8988T (cell line): ENCODE measurements around the gene KLF11.

Experiments
- DNase-seq: peaks from one replicate; pipeline ENCODE4 v3.0.0; 2011

The KLF11 gene

DNA sequence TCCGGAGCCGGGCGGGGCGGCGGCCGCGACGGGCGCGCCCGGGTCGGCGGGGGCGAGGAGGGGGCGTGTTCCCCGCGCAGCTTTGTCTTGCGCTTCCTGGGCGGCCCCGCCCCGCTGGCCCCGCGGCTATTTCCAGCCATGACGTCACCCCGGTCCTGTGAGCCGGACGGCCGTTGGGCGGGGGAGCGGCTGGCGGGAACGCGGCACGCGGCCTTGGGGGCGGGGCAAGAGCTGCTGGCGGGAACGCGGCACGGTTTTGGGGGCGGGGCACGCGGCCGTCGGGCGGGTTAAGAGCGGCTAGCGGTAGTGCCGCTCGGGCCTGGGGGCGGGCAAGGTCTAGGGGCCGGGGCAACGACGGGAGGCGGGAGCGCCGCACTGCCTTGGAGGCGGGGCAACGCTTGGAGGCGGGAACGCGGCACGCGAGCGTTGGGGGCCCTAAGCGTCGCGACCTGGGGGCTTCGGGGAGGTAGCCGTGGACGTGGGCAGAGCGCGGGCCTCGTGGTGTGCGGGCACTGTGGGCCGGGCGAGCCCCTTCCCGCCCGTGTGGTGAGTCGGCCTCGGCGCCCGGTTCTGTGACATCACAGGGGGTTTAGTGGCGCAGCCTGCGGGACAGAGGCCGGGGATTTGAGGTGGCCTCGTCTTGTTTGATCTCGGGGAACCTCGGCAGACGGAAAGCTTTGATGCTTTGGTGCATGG, 704 bp downstream of the KLF11 start:
- DNase-seq, result peak; percentile 94

DNA sequence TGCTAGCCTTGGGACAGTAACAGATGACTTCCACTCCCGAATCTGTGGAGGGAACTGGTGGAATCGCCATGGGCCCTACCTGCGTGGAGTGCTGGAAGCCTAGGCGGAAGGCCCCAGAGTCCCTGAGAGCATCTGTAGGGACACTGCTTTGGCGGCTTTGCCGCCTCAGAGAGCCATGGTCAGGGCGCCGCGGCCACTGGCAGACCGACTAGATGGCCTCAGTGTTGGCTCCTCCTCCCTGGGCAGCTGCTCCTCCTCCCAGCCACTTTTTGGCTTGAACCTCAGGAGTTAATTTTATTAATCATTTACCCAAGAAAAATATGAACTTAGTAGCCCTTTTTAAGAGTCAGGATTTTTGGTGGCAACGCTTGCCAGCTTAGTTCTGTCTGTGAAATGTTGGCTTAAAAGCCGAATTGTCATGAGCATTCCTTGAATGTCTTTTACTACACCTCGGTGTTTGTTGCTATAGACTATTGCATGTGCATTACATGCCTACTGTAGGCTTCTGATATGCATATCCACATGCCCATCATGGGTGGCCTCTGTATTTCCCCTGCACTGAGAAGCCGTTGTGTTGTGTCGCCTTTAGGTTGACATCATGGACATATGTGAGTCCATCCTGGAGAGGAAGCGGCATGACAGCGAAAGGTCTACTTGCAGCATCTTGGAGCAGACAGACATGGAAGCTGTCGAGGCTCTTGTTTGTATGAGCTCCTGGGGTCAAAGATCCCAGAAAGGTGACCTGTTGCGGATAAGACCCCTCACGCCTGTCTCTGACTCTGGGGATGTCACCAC, 2.4 kb downstream of the KLF11 start:
- no peak for DNase-seq

DNA sequence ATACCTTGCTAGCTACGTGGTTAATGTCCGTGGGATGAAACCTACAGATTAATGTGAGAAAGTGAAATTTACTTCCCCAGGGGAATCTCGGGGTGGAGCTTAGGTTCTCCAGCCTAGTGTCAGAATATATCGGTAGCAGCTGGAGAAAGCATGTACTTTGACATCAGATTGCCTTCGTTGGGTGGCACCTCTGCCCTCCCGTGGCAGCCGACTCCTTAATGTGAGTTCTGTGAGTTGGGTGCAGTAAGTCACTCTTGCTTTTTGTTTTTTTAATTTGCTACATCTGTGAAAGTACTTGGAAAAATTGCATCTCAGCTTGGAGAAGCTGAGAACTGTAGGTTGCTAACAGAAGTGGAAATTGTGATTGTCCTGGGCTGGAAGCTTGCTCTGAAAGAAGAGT, 3.6 kb downstream of the KLF11 start:
- DNase-seq, result no peak

DNA sequence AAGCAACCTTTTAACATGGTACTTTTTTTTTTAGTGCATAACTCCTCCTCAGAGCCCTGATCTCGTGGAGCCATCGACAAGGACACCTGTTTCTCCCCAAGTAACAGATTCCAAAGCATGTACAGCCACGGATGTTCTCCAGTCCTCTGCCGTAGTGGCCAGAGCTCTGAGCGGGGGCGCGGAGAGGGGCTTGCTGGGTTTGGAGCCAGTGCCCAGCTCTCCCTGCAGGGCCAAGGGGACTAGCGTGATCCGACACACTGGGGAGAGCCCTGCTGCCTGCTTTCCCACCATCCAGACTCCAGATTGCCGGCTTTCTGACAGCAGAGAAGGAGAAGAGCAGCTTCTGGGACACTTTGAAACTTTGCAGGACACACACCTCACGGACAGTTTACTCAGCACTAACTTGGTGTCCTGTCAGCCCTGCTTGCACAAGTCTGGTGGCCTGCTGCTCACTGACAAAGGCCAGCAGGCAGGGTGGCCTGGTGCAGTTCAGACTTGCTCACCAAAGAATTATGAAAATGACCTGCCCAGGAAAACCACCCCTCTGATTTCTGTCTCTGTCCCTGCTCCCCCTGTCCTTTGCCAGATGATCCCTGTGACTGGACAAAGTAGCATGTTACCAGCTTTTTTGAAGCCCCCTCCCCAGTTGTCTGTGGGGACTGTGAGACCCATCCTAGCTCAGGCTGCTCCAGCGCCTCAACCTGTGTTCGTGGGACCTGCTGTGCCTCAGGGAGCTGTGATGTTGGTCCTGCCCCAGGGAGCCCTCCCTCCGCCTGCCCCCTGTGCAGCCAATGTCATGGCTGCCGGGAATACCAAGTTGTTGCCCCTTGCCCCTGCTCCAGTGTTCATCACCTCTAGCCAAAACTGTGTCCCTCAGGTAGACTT, 4.5 kb downstream of the KLF11 start:
- DNase-seq, result no peak

DNA sequence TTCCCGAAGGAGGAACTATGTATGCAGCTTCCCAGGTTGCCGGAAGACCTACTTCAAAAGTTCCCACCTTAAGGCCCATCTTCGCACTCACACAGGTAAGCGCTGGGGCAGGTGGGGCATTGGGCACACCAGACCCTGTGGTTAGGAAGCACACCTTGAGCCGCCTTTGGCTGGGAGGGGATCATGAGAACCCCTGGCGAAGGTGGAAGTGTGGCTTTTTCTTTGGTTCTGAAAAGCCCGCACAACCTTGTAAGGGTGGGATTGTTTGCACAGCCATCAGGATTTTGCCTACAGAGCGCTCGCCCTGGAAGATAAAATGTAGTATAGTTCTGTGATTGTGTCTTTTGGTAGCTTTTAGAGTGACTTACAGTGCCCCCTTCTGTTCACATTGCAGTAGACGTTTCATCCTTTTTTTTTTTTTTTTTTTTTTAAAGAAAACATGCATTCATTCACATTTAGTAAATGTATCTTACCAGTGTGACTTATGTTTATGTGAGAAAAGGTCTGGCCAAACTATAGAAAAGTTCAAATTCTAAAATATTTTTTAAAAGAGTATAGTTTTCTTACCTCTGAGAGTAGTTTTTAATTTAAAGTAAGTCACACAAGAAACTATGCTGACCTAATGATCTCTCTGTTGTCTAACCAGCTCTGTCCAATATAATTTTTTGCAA, 5.3 kb downstream of the KLF11 start:
- peak; percentile 54 for DNase-seq

GRCh38 chr2:10052216-10052615, 8.9 kb downstream of the KLF11 start:
- no peak for DNase-seq

GRCh38 chr2:10053351-10053750, 10.0 kb downstream of the KLF11 start:
- DNase-seq, result no peak

GRCh38 chr2:10054424-10054823, 11.1 kb downstream of the KLF11 start:
- DNase-seq, result no peak

GRCh38 chr2:10054976-10055375, 11.6 kb downstream of the KLF11 start:
- no peak for DNase-seq

GRCh38 chr2:10056439-10056838, 13.1 kb downstream of the KLF11 start:
- no peak for DNase-seq

DNA sequence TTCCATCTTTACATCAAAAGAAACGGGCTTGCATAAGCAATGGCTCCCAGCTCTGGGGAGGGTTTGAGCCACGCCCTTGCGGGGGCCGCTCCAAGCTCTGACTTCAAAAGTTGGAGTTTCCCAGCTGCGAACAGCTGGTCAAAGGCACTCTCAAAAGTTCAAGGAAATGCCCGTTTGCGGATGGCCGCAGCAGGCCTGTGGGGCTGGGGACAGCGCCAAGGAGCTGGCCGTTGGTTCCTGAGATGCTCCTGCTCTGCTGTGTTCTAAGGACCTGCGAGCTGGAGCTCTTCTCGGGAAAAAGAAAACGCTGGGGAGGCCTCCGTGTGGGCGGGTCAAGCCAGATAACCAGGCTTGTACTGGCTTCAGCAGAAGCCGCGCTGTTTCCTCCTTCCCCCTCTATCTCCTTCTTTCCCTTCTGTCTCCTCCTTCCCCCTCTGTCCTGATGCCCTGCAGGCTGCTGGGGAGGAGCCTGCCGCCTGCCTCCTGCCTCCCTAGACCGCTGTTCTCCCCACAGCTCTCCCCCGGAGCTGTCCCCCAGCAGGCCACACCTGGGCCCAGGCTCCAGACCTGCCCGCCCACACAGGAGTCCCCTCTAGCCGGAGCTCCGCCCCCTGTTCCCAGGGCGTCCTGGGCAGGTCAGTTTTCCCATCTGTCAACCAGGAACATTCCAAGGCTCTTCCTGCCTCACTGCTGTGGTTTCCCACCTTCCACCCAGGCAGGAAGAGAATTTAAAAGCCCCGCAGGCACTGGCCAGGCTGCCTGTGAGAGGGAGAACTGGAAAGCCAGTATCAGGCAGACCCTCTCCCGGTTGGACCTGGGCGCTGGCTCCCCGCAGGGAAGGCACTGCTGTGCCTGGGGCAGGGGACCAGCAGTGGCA, 14.1 kb downstream of the KLF11 start:
- peak; percentile 77 for DNase-seq

- DNase-seq, result no peak
Measured at GRCh38 chr2:10058251-10059015, 15.1 kb downstream of the KLF11 start.

- DNase-seq, result no peak
Measured at GRCh38 chr2:10059016-10059351, 15.6 kb downstream of the KLF11 start.

GRCh38 chr2:10059552-10060335, 16.4 kb downstream of the KLF11 start:
- no peak for DNase-seq

DNA sequence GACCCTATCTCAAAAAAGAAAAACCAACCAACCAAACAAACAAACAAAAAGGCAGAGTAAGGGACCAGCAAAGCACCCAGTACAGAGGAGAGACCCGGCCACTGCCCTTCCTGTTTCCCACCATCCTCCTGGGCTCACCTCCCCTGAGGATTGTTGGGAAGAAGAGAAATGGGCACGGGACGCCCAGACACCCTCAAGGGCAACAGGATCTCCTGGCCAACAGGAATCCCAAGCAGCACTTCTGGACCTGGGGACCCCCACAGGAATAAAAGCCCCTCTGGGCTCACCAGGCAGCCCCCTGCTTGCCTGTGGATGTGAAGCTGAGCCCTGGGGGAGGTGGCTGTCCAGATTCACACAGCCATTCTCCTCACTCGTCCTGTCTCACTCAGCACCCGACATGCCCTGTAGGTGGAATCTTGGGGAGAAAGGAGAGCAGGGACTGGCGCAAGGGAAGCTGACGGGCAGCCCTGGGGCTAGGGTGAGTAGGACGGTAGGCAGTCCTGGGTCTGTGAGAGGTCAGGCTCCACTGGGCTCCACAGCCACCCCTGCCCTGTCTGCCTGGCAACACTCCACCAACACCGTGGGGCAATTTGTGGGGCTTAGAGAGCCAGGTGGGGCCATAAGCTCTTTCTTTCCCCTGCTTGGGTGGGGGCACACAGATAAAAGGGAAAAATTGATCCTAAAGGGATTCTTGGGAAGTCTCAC, 18.0 kb downstream of the KLF11 start:
- DNase-seq, result no peak

GRCh38 chr2:10062931-10063365, 19.6 kb downstream of the KLF11 start:
- no peak for DNase-seq

DNA sequence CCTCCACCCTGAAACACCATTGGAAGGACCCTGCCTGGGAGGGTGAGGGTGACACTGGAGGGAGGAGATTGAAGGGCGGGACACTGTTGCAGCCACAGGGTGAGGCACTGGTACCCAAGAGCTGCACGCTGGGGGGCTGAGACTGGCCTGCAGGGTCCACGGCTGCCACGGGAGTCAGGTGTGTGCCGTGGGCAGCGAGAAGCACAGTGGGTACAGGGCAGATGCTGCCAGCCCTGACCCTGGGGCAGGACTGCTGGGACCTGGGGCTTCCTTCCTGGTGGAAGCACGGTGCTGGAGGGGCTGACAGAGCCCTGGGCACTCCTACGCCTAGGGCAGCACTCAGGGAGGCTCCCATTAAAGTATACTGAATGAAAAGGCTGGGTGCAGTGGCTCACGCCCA, 20.2 kb downstream of the KLF11 start:
- no peak for DNase-seq

DNA sequence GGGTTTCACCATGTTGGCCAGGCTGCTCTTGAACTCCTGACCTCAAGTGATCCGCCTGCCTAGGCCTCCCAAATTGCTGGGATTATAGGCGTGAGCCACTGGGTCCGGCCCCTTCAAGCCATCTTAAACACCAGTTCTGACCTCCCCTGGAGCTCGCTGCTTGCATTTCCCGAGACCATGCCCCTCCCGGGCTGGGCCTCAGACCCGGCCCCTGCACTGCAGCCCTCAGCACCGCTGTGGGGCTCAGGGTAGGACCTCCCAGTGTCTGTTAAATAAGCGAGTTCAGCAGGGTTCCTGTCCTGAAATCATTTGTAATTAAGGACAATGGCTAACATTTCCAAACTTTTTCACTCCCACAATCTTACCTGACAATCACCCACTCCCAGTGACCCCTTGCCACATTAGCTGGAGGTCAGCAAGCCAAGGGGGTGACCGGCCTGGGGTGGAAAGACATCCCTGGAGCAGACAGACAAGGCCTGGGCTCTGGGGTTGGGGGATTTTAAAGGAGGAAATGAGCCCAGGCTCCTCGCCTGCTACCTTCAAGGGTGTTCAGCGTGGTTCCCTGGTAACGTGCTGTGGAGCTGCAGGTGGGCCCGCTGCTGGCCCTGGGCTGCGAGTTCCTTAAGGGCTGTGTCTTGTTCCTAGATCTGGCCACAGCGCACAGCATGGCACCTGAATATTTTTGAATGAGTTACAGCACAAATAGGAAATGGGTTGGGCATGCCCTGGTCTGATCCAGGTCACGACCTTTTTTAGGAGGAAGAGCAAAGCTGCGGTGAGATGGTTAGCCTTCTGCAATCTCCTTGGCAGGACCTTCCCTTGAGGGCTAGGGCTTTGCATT, 21.8 kb downstream of the KLF11 start:
- no peak for DNase-seq

DNA sequence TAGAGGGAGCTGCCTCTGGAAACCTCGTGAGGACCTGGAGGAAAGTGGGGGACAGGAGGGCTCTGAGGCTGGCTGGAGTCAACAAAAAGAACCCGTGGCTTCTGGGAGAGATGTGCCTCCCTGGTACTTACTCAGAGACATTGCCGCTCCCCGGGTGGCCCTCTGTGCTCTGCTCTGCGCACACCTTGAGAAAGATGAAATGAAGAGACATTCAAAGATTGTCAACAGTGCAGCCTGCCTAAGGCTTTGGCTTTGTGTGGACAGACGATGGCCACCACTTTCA, 22.4 kb downstream of the KLF11 start:
- DNase-seq, result no peak
